GM19099 (cell line): ENCODE measurements around the gene DERA.

Experiments used
- POLR2A ChIP-seq: IDR thresholded peaks from 3 replicates; pipeline ENCODE4 v1.6.1; 2011; ENCODE audit warnings: low read depth; ENCODE audit not compliant: insufficient read length; ENCODE audit errors: extremely low read depth

The DERA gene

DNA sequence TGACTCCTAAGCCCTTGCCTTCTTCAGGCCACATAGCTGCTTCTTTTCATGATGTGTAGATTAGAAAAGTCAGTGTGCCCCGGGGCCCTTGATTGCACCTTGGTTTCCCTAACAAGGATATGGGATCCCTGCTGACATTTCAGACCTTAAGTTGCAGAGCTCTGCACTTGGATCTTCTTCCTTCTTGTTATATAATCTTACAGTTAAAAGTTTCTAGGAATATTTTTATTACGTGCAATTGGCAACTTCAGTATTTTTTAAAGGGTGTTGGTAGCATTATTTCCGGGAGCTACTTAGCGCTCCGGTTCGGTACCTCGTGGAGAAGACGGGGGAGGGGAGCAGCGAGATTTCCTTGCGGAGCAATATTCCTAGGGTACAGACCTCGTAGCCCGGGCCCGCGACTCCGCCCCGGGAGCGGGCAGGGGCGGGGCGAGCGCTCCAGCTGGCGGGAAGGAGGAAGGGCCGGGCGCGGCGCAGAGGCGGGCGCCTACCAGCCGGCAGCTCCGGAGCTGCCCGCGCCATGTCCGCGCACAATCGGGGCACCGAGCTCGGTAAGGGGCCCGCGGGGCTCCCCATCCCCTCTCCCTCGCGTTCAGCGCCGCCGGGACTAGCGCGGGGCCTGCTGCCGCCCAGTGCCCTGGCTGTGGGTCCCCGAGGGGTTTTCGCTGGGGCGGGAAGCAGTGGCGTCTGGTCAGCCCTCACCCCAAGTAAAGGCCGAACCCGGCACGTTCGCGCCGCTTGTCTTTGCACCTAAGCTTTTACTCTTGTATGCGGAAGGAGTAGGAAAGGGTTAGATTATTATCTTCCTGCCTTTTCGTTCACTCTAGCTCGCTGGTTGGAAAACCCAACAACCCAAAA, at the start of gene DERA:
Gene DERA, plus strand, starts transcription at position 469 of the 858 bp plus-strand sequence. Its CDS starts 52 bp downstream, at position 521.
- peak; percentile 91 for TF ChIP-seq POLR2A

DNA sequence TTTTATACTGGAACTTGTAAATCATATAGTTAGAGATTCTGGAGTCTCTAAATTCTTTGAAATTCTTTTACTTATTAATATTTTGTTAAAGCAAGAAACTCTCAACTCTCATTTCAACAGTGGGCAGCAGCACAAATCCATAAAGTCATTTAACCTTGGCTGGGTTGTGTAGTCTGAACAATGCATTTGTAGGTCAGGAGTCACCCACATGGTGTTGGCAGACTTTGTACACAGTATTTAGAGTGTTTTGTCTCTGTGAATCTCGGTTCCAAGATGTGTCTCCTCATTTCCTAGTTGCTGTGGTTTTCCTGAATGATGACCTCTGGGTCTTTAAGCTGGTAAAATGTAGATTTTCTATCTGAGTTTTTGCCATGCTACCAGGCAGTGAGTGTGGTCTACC, 49.7 kb upstream of the DERA start:
- no peak for TF ChIP-seq POLR2A

- no peak for TF ChIP-seq POLR2A
Observed at GRCh38 chr12:15862840-15863239, 48.3 kb upstream of the DERA start.

GRCh38 chr12:15863372-15863771, 47.8 kb upstream of the DERA start:
- no peak for TF ChIP-seq POLR2A

- no peak for TF ChIP-seq POLR2A
Observed at GRCh38 chr12:15863984-15864383, 47.1 kb upstream of the DERA start.

- no peak for TF ChIP-seq POLR2A
Observed at GRCh38 chr12:15868186-15868585, 42.9 kb upstream of the DERA start.

DNA sequence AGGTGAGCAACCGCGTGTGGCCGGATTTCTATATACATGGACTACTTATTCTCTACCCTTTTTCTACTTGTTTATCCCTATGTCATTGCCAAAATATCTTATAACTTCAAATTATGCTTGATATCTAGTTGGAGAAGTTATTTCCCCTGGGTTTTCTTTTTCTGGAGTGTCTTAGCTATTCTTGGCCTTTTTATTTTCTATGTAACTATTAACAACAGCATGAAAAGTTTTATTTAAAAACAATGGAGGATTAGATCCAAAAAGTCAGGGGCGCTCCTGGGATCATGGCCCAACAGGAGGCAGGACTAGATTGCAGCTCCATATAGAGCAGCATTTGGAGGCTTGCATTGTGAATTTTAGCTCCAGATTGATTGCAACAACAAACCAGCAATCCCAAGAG, 37.6 kb upstream of the DERA start:
- TF ChIP-seq POLR2A, result no peak

DNA sequence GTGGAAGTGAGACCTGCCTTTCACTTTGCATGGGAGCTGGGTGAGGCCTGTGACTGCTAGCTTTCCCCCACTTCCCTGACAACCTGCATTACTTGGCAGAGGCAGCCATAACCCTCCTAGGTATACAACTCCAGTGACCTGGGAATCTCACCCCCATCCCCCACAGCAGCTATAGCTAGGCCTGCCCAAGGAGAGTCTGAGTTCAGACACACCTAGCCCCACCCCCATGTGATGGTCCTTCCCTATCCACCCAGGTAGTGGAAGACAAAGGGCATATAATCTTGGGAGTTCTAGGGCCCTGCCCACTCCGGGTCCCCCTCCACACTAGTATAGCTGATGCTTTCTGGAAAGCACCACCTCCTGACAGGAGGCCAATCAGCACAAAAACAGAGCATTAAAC, 35.3 kb upstream of the DERA start:
- TF ChIP-seq POLR2A, result no peak

GRCh38 chr12:15879413-15879812, 31.7 kb upstream of the DERA start:
- TF ChIP-seq POLR2A, result no peak

DNA sequence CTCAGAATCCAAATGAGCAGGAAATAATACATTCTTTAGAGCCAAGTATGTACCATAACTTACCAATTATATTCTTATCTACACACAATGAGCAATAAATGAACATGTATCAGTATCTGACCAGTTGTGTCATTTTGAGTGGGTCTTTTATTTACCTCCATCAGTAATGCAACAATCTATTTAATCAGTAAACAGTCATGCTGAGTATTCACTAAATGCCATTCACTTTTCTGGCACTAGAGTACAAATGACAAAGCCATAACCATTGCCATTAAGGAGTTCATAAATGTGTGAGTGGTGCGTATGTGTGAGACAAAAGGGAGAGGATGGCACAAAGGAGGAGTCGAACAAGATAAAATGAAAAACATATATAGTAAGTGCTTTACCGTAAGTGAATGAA, 30.4 kb upstream of the DERA start:
- TF ChIP-seq POLR2A, result no peak

DNA sequence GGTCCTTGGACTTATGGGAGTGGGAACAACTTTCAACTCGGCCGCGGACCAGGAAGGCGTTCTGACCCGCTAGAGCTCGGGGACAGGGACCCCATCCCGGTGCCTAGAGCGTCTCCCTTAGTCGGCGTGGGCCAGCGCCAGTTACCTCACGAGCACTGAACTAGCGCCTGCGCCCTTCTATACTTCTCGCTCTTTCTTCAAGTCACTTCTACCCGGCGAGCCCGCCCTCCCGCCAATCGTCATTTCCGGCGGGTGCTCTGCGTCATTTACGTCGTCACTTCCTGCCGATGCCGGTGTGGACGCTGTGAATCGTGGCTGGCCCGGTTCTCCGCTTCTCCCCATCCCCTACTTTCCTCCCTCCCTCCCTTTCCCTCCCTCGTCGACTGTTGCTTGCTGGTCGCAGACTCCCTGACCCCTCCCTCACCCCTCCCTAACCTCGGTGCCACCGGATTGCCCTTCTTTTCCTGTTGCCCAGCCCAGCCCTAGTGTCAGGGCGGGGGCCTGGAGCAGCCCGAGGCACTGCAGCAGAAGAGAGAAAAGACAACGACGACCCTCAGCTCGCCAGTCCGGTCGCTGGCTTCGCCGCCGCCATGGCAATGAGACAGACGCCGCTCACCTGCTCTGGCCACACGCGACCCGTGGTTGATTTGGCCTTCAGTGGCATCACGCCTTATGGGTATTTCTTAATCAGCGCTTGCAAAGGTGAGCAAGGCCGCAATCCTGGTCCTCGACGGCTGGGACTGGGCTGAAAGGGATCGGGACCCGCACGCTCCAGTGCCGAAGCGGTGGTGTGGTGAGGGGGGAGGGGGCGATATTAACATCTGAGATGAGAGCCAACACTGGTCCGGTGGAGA, 28.8 kb upstream of the DERA start, which contains the start of gene STRAP:
Gene STRAP, plus strand, starts transcription at position 270 of the 854 bp plus-strand sequence. Its CDS starts 321 bp downstream, at position 591.
- peak; percentile 99 for TF ChIP-seq POLR2A

- TF ChIP-seq POLR2A, result no peak
Observed at GRCh38 chr12:15883536-15883935, 27.6 kb upstream of the DERA start.

DNA sequence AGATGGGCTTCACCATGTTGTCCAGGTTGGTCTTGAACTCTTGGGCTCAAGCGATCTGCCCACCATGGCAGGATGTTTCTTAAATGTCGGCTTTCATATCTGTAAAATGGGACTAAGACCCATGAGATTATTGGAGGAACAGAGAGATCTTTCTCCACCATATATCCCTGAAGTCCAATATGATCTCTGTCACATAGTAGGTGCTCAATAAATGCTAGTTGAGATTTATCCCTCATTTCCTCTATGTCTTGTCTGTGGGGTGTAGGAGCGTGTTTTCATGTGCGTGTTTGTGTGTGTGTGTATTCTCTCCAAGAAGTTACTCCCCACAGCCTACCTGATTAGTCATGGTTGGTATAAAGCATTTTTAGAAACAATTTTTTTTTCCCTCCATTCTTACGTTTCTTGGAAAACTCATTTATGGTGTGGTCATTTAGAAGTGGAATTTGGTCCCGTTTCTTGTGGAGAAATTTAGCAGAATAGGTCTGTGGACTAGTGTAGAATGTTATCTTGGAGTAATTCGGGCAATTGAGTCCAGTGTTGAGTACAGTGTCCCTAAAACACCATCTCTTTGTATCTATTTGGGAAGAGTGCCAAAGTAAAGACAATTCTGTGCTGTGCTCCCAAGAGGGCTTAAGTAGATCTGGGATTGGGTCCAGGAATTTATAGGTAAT, 24.6 kb upstream of the DERA start:
- TF ChIP-seq POLR2A, result no peak

DNA sequence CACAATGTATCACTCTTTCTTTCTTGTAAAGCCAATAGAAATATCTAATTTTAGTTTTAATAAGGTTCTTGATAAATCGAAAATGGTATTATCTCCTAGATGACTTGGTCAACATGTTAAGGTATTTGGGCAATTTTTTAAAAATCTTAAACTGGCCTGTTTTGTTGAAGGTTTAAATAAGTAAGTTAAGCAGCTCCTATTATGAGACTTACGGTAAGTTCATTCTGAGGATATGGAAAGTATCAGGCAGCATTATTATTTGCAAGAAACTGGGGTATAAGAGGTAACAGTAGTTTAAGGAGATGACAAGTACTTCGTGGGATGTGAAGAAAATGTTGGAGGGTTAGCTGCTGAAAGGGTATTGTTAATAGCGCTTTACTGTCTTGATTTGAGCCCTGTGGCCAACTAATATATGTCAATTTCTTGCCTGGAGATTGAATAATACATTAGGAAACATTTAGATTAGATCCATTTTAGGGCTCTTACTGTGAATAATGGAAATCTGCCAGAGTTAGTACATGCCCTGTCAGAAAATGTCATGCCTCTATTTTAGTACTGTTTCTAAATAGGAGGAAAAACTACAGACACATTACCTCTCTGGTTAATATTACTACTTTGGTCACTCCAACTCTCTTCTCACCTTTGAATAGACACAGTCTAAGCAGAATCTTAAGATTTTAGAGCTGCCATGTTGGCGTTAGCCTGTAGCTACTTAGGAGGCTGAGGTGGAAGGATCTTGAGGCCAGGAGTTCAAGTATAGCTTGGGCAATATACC, 23.9 kb upstream of the DERA start:
- no peak for TF ChIP-seq POLR2A
